Mucosa of rectum (tissue), 2 donors: Measurements from ENCODE around the gene SS18L1.

Experiments used
- H3K27ac ChIP-seq, 2 donors: one replicate each; pipeline ENCODE4 v1.7.0; 2013; ENCODE audit warnings: inconsistent platforms in 2 of 2, low read depth in 2 of 2, low read length in 2 of 2
- H3K27me3 ChIP-seq, 2 donors: one replicate each; pipeline ENCODE4 v1.7.0; 2013; ENCODE audit warnings: low read length in 2 of 2; ENCODE audit not compliant: control insufficient read depth in 2 of 2, insufficient read depth in 2 of 2
- H3K36me3 ChIP-seq, 2 donors: one replicate each; pipeline ENCODE4 v1.7.0; 2013; ENCODE audit warnings: low read length in 2 of 2; ENCODE audit not compliant: control insufficient read depth in 2 of 2, insufficient read depth in 2 of 2
- H3K4me1 ChIP-seq, 2 donors: one replicate each; pipeline ENCODE4 v1.7.0; 2013; ENCODE audit warnings: low read length in 2 of 2, mild to moderate bottlenecking in 1 of 2; ENCODE audit not compliant: control insufficient read depth in 2 of 2, insufficient read depth in 2 of 2
- H3K4me3 ChIP-seq, 2 donors: one replicate each; pipeline ENCODE4 v1.7.0; 2013; ENCODE audit warnings: low read length in 2 of 2
- H3K9ac ChIP-seq, 2 donors: one replicate each; pipeline ENCODE4 v1.7.0; 2013; ENCODE audit warnings: low read length in 2 of 2, low read depth in 1 of 2, mild to moderate bottlenecking in 1 of 2
- H3K9me3 ChIP-seq, 2 donors: one replicate each; pipeline ENCODE4 v1.7.0; 2013; ENCODE audit warnings: low read length in 2 of 2; ENCODE audit not compliant: control insufficient read depth in 2 of 2
- donor health status: healthy.
- donor health status: Normal muscosa, but diverticular disease.

The SS18L1 gene

GRCh38 chr20:62161347-62161746, 17.8 kb downstream of the SS18L1 start:
- Histone ChIP-seq H3K27ac (no peak overlapping the region), H3K36me3 (peaks cover 36 to 49% of the 10 kb centered on the region in 2 donors), H3K4me1 (no peaks in the 10 kb centered on the region), H3K9me3 (no peaks in the 10 kb centered on the region), H3K4me3 (no peak overlapping the region), H3K9ac (no peak overlapping the region), H3K27me3 (no peaks in the 10 kb centered on the region)

- no peaks in the 10 kb centered on the region for H3K27me3 ChIP-seq
- H3K9ac ChIP-seq, result no peak overlapping the region
- H3K4me1 ChIP-seq, result no peaks in the 10 kb centered on the region
- no peak overlapping the region for H3K4me3 ChIP-seq
- peaks cover 36 to 49% of the 10 kb centered on the region in 2 donors for H3K36me3 ChIP-seq
- H3K27ac ChIP-seq, result no peak overlapping the region
- no peaks in the 10 kb centered on the region for H3K9me3 ChIP-seq
Measured at GRCh38 chr20:62162765-62163484, 19.4 kb downstream of the SS18L1 start.

- H3K36me3 ChIP-seq, result peaks cover 36 to 54% of the 10 kb centered on the region in 2 donors
- no peak overlapping the region for H3K27ac ChIP-seq
- H3K9me3 ChIP-seq, result no peaks in the 10 kb centered on the region
Measured at GRCh38 chr20:62163485-62163865, 19.9 kb downstream of the SS18L1 start.

GRCh38 chr20:62163986-62164762, 20.6 kb downstream of the SS18L1 start:
- Histone ChIP-seq H3K4me1 (no peaks in the 10 kb centered on the region), H3K4me3 (no peak overlapping the region), H3K36me3 (peaks cover 40 to 59% of the 10 kb centered on the region in 2 donors), H3K27me3 (no peaks in the 10 kb centered on the region), H3K27ac (no peak overlapping the region), H3K9ac (no peak overlapping the region), H3K9me3 (no peaks in the 10 kb centered on the region)

More at GRCh38 chr20:62163485-62163865, 19.9 kb downstream of the SS18L1 start:
- Histone ChIP-seq H3K4me1 (no peaks in the 10 kb centered on the region), H3K4me3 (no peak overlapping the region), H3K27me3 (no peaks in the 10 kb centered on the region), H3K9ac (no peak overlapping the region)

GRCh38 chr20:62164879-62165761, 21.6 kb downstream of the SS18L1 start:
- Histone ChIP-seq H3K36me3 (peaks cover 41 to 55% of the 10 kb centered on the region in 2 donors), H3K4me1 (no peaks in the 10 kb centered on the region), H3K9ac (no peak overlapping the region), H3K9me3 (no peaks in the 10 kb centered on the region), H3K27me3 (no peaks in the 10 kb centered on the region), H3K27ac (no peak overlapping the region), H3K4me3 (no peak overlapping the region)

GRCh38 chr20:62165762-62166399, 22.3 kb downstream of the SS18L1 start:
- no peaks in the 10 kb centered on the region for H3K4me1 ChIP-seq
- H3K4me3 ChIP-seq, result no peak overlapping the region
- H3K36me3 ChIP-seq, result peaks cover 38 to 50% of the 10 kb centered on the region in 2 donors
- H3K9ac ChIP-seq, result no peak overlapping the region
- H3K9me3 ChIP-seq, result no peaks in the 10 kb centered on the region
- H3K27me3 ChIP-seq, result no peaks in the 10 kb centered on the region
- no peak overlapping the region for H3K27ac ChIP-seq

- H3K36me3 ChIP-seq, result peaks cover 29 to 39% of the 10 kb centered on the region in 2 donors
- no peak overlapping the region for H3K4me3 ChIP-seq
- no peaks in the 10 kb centered on the region for H3K27me3 ChIP-seq
- H3K9me3 ChIP-seq, result no peaks in the 10 kb centered on the region
- no peak overlapping the region for H3K9ac ChIP-seq
- no peaks in the 10 kb centered on the region for H3K4me1 ChIP-seq
- H3K27ac ChIP-seq, result no peak overlapping the region
Measured at GRCh38 chr20:62167474-62167873, 23.9 kb downstream of the SS18L1 start.

- Histone ChIP-seq H3K27ac (no peak overlapping the region), H3K27me3 (no peaks in the 10 kb centered on the region), H3K36me3 (peaks cover 25 to 38% of the 10 kb centered on the region in 2 donors), H3K9ac (no peak overlapping the region), H3K4me3 (no peak overlapping the region), H3K4me1 (no peaks in the 10 kb centered on the region), H3K9me3 (no peaks in the 10 kb centered on the region)
Measured at GRCh38 chr20:62168061-62168460, 24.5 kb downstream of the SS18L1 start.

GRCh38 chr20:62168890-62169435, 25.4 kb downstream of the SS18L1 start:
- Histone ChIP-seq H3K36me3 (peaks cover 25 to 34% of the 10 kb centered on the region in 2 donors), H3K9ac (no peak overlapping the region), H3K4me3 (no peak overlapping the region), H3K9me3 (no peaks in the 10 kb centered on the region), H3K27me3 (no peaks in the 10 kb centered on the region), H3K27ac (no peak overlapping the region), H3K4me1 (no peaks in the 10 kb centered on the region)
